ENCODE data around the gene ZHX3.
A peak's percentile ranks its signal among the peaks of the same experiment; 100 is the strongest.

The ZHX3 gene

DNA sequence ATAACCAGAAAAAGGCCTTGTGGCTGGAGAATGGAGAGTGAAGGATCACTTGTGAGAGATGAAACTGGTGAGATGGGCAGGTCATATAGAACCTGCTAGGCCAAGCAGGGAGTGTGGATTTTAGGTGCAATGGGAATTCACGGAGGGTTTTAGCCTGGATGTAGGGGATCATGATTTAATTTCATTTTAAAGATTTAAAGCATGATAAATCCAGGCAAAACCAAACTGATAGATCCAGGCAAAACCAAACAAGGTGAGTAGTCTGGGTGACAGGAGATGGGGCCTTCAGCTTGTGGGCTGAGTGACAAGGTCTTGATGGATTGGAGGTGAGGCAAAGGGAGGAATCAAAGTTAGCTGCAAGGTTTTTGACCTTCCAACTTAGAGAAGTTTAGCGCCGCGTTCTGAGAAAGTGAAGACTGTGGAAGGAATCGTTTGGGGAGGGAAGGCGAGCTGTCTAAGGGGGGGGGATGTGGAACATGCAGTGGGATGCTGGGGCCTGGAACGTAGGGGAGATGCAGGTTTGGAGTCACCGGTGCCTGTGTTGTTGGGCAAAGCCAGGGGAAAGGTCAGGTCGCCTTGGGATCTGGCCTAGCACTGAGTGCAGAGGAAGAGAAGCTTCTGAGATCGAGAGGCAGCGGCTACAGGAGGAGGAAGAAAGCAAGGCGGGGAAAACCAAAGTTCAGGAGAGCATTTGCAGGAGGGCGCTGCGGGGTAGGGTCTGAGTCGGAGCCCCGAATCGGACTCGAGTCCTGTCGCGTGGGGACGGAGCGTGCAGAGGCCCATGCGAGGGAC, 181.4 kb downstream of the ZHX3 start:
- Histone ChIP-seq H2BK5ac (ENCODE audit: low read length) (peak overlapping the region; percentile 93), H3K23ac (ENCODE audit: low read depth, low read length, poor library complexity) (peak overlapping the region; percentile 78), H2BK120ac (ENCODE audit: low read depth, low read length) (no peak overlapping the region), H3K79me1 (ENCODE audit: low read depth, low read length) (peaks cover 6% of the 10 kb centered on the region), H3K4me3 (ENCODE audit: low read length in 2 of 2) (peak overlapping the region; percentile 73 to 85), H3K18ac (ENCODE audit: low read length) (peak overlapping the region; percentile 94), H3K4me1 (ENCODE audit: control insufficient read depth in 2 of 2, insufficient read depth in 1 of 2, low read depth in 1 of 2, low read length in 2 of 2) (peaks cover 23 to 24% of the 10 kb centered on the region in 2 donors), H3K4me2 (ENCODE audit: insufficient read depth, low read length, poor library complexity, severe bottlenecking) (peak overlapping the region; percentile 52), H3K27ac (replicated peaks; ENCODE audit: low read length) (peak overlapping the region; percentile 21), H2AK5ac (ENCODE audit: low read depth, low read length) (peak overlapping the region; percentile 36), H2BK12ac (ENCODE audit: low read length) (no peak overlapping the region), H3K4ac (ENCODE audit: low read length) (no peak overlapping the region), H4K91ac (ENCODE audit: low read depth, low read length, poor library complexity) (no peak overlapping the region), H2BK15ac (ENCODE audit: low read length) (no peak overlapping the region), H3K9me3 (replicated peaks in 1 of 2; ENCODE audit: control insufficient read depth in 2 of 2, insufficient read depth in 1 of 2, low read depth in 1 of 2, low read length in 2 of 2) (no peaks in the 10 kb centered on the region), H2AFZ (ENCODE audit: low read length) (peak overlapping the region; percentile 95), H3K36me3 (replicated peaks in 1 of 2; ENCODE audit: control insufficient read depth in 2 of 2, insufficient read depth in 2 of 2, low read length in 2 of 2) (peaks cover 10 to 28% of the 10 kb centered on the region in 2 donors), H3K14ac (ENCODE audit: low read length) (no peak overlapping the region), H3K27me3 (ENCODE audit: control insufficient read depth in 3 of 3, insufficient read depth in 3 of 3, low read depth in 1 of 3, low read length in 3 of 3) (no peaks in the 10 kb centered on the region), H4K8ac (ENCODE audit: low read depth, low read length) (peak overlapping the region; percentile 44), H3K9ac (ENCODE audit: low read depth, low read length, poor library complexity) (peak overlapping the region; percentile 83)
- no peak for DNase-seq (ENCODE audit: low spot score)
- WGBS, 2 donors (ENCODE audit: extremely low coverage in 2 of 2, insufficient read length in 2 of 2, insufficient replicate concordance in 1 of 2) = no CpG with 5 or more reads among the region's 23 CpGs

DNA sequence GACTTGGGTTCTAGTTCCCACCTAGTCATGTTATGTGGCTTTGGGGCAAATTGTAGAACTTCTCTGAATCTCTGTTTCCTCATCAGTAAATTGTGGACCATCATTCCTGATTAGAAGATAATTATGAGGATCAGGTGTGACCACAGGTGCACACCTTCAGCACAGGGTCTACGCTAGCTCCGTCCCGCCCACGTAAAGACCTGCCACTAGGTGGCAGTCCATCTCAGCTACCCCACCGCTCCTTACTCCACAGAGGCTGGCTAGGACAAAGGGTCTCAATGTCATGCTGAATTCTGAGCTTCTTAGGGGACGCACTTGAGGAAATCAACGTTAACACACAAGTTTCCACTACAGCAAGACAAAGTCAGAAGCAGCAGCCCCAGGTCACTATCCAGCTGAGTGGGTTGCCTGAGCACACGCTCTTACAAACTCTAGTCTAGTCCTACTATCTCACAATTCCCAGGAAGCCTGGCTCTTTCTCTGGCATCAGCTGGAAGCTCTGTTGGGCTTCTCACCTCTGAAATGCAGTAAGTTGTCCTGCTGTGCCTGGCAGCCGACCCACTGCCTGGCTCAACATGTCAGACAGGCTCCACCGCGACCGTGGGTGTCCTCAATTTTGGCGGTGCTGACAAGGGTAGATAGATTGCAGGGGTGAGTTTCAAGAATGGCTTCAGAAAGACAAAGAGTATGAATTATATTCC, 182.2 kb downstream of the ZHX3 start:
- no peak overlapping the region for H2AFZ ChIP-seq (ENCODE audit: low read length)
- no peak overlapping the region for H3K23ac ChIP-seq (ENCODE audit: low read depth, low read length, poor library complexity)
- H3K36me3 ChIP-seq (replicated peaks in 1 of 2; ENCODE audit: control insufficient read depth in 2 of 2, insufficient read depth in 2 of 2, low read length in 2 of 2) = peaks cover 9 to 23% of the 10 kb centered on the region in 2 donors
- H3K4me3 ChIP-seq (ENCODE audit: low read length in 2 of 2) = no peak overlapping the region
- peaks cover 16 to 19% of the 10 kb centered on the region in 2 donors for H3K4me1 ChIP-seq (ENCODE audit: control insufficient read depth in 2 of 2, insufficient read depth in 1 of 2, low read depth in 1 of 2, low read length in 2 of 2)
- H3K9ac ChIP-seq (ENCODE audit: low read depth, low read length, poor library complexity) = no peak overlapping the region
- no peak overlapping the region for H2BK120ac ChIP-seq (ENCODE audit: low read depth, low read length)
- H4K8ac ChIP-seq (ENCODE audit: low read depth, low read length) = no peak overlapping the region
- H3K27ac ChIP-seq (replicated peaks; ENCODE audit: low read length) = no peak overlapping the region
- H4K91ac ChIP-seq (ENCODE audit: low read depth, low read length, poor library complexity) = no peak overlapping the region
- no peaks in the 10 kb centered on the region for H3K27me3 ChIP-seq (ENCODE audit: control insufficient read depth in 3 of 3, insufficient read depth in 3 of 3, low read depth in 1 of 3, low read length in 3 of 3)
- H2BK5ac ChIP-seq (ENCODE audit: low read length) = no peak overlapping the region
- no peak overlapping the region for H2BK12ac ChIP-seq (ENCODE audit: low read length)
- H3K18ac ChIP-seq (ENCODE audit: low read length) = no peak overlapping the region
- DNase-seq (ENCODE audit: low spot score) = peak; percentile 30
- no peak overlapping the region for H3K14ac ChIP-seq (ENCODE audit: low read length)
- H3K9me3 ChIP-seq (replicated peaks in 1 of 2; ENCODE audit: control insufficient read depth in 2 of 2, insufficient read depth in 1 of 2, low read depth in 1 of 2, low read length in 2 of 2) = no peaks in the 10 kb centered on the region
- no CpG with 5 or more reads among the region's 13 CpGs for WGBS, 2 donors (ENCODE audit: extremely low coverage in 2 of 2, insufficient read length in 2 of 2, insufficient replicate concordance in 1 of 2)
- no peak overlapping the region for H3K4me2 ChIP-seq (ENCODE audit: insufficient read depth, low read length, poor library complexity, severe bottlenecking)
- H3K79me1 ChIP-seq (ENCODE audit: low read depth, low read length) = peaks cover 6% of the 10 kb centered on the region
- H2AK5ac ChIP-seq (ENCODE audit: low read depth, low read length) = no peak overlapping the region
- no peak overlapping the region for H2BK15ac ChIP-seq (ENCODE audit: low read length)
- H3K4ac ChIP-seq (ENCODE audit: low read length) = no peak overlapping the region

DNA sequence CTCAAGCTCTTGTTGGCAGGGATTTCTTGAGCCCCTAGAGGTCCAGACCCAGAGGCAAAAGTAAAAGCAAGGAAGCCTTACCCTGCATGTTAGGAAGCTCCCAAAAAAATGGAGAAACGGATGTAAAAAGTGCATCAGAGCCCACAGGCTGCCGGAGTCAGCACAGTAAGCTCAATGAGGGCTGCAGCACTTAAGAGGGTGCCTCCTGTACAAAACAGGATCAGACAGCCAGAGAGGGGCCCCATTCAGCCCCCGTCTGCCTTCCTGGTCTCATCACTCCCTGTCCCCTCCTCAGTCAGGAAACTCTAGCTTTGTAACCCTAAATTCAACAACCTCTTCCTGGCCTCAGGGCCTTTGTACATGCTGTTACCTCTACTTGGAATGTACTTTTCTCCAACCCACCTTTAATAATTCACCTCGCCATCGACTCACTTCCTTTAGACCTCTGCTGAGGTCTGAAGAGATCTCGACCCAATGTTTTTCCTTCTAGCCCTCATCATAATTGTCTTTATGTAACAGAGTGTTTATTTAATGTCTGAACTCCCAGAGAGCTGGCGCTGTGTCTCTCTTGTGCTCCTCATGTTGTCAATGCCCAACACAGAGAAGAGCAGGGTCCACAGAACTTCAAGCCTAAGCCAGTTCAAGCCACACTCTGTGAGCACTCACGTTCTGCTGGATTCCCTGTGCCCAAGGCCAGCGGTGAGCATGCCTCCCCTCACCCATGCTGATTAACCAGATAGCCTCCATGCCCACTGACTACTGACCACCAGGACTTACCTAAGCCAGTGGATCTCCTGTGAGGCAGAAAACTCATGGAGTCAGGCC, 183.0 kb downstream of the ZHX3 start:
- no peak overlapping the region for H2AFZ ChIP-seq (ENCODE audit: low read length)
- DNase-seq (ENCODE audit: low spot score) = no peak
- H3K4me2 ChIP-seq (ENCODE audit: insufficient read depth, low read length, poor library complexity, severe bottlenecking) = no peak overlapping the region
- H3K23ac ChIP-seq (ENCODE audit: low read depth, low read length, poor library complexity) = no peak overlapping the region
- no peaks in the 10 kb centered on the region for H3K9me3 ChIP-seq (replicated peaks in 1 of 2; ENCODE audit: control insufficient read depth in 2 of 2, insufficient read depth in 1 of 2, low read depth in 1 of 2, low read length in 2 of 2)
- no peak overlapping the region for H2BK12ac ChIP-seq (ENCODE audit: low read length)
- peak overlapping the region; percentile 86 for H2AK5ac ChIP-seq (ENCODE audit: low read depth, low read length)
- no peak overlapping the region for H3K14ac ChIP-seq (ENCODE audit: low read length)
- peaks cover 10 to 13% of the 10 kb centered on the region in 2 donors for H3K4me1 ChIP-seq (ENCODE audit: control insufficient read depth in 2 of 2, insufficient read depth in 1 of 2, low read depth in 1 of 2, low read length in 2 of 2)
- peaks cover 4% of the 10 kb centered on the region for H3K79me1 ChIP-seq (ENCODE audit: low read depth, low read length)
- no peak overlapping the region for H4K8ac ChIP-seq (ENCODE audit: low read depth, low read length)
- no peak overlapping the region for H2BK15ac ChIP-seq (ENCODE audit: low read length)
- H3K18ac ChIP-seq (ENCODE audit: low read length) = peak overlapping the region; percentile 11
- 100% methylated on average over 1 of the region's 9 CpGs; no CpG with 5 or more reads in 1 of the 2 donors for WGBS, 2 donors (ENCODE audit: extremely low coverage in 2 of 2, insufficient read length in 2 of 2, insufficient replicate concordance in 1 of 2)
- no peak overlapping the region for H3K27ac ChIP-seq (replicated peaks; ENCODE audit: low read length)
- no peak overlapping the region for H2BK5ac ChIP-seq (ENCODE audit: low read length)
- no peak overlapping the region for H3K4me3 ChIP-seq (ENCODE audit: low read length in 2 of 2)
- no peak overlapping the region for H3K9ac ChIP-seq (ENCODE audit: low read depth, low read length, poor library complexity)
- no peaks in the 10 kb centered on the region for H3K27me3 ChIP-seq (ENCODE audit: control insufficient read depth in 3 of 3, insufficient read depth in 3 of 3, low read depth in 1 of 3, low read length in 3 of 3)
- no peak overlapping the region for H2BK120ac ChIP-seq (ENCODE audit: low read depth, low read length)
- no peak overlapping the region for H3K4ac ChIP-seq (ENCODE audit: low read length)
- peaks cover 2 to 17% of the 10 kb centered on the region in 2 donors for H3K36me3 ChIP-seq (replicated peaks in 1 of 2; ENCODE audit: control insufficient read depth in 2 of 2, insufficient read depth in 2 of 2, low read length in 2 of 2)
- H4K91ac ChIP-seq (ENCODE audit: low read depth, low read length, poor library complexity) = no peak overlapping the region
